GM18520 (cell line): ENCODE results near the gene BARHL1.
"Not testable (repeated sequence)": the region's sequence is repeated elsewhere in the genome, so short reads cannot be mapped to it uniquely, and the experiment has no call there.

Experiments
- ATAC-seq: cut with Tn5 transposase; IDR thresholded peaks from one replicate; pipeline ENCODE4 v1.9.1; 2021; ENCODE audit not compliant: unreplicated experiment

Gene BARHL1

DNA sequence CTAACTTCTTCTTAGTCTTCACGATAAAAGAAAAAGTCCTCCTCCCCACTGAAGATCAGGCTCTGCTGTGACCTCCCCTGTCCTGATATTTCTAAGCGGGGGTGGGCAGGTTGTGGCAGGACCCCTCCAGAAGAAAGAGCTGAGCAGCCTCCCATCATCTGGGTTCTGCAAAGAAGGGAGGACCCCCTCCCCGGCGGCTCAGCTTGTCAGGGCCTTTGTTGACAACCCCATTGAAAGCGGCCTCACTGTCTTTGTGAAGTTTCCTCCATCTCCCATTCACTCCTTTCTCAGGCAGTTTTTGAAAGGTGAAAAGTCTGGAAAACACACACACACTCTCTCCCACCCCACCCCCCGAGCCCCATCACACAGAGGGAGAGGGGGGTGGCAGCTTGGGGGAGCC lies 26.2 kb upstream of the BARHL1 start:
- ATAC-seq: no peak

DNA sequence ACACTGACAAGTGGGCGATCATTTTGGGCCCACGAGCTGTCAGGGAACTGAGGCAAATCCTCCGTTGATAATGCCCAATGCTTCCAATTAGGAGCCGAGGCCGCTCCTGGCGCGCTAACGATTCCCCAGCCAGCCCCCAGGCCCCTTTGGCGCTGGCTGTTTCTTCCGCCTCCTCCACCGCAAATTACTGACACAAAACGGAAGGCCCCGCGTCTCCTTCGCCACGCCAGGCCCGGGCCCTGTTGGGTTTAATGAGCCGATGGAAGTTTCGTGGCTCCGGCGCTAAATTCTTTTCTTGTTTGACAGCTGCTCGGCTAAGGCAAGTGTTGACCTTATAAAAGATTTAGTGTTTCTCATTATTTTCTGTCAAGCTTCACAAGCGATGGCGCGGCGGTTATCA lies 25.7 kb upstream of the BARHL1 start:
- ATAC-seq: no peak

DNA sequence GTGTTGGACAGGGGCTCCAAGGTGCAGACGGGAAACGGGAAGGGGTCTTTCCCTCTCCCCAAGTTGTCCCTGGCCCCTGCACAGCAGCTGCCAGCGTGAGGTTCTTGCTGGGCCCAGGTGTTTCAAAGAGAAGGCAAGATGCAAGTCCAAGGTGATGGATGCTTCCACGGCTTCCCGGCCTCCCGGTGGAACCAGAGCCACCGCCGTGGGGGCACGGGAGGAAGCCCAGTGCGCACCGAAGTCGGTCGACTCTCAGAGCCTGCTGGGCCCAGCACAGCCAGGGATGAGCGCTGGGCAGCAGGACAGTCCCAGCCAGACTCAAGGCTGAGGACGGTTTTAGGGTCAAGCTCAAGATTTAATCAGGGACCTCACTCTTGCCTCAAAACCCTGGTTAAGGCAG lies 25.2 kb upstream of the BARHL1 start:
- no peak for ATAC-seq

DNA sequence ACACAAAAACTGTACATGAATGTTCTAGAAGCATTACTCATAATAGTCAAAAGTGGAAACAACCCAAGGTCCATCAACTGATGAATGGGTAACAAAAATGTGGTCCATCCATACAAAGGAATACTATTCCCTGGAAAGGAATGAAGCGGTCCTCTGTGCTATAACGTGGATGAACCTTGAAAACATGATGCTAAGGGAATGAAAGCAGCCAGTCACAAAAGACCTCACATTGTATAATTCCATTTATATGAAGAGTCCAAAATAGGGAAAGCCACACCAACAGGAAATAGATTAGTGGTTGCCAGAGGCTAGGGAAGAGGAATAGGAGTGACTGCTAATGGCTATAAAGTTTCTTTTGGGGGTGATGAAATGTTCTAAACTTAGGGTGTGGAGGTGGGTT lies 22.7 kb upstream of the BARHL1 start:
- ATAC-seq: no peak

DNA sequence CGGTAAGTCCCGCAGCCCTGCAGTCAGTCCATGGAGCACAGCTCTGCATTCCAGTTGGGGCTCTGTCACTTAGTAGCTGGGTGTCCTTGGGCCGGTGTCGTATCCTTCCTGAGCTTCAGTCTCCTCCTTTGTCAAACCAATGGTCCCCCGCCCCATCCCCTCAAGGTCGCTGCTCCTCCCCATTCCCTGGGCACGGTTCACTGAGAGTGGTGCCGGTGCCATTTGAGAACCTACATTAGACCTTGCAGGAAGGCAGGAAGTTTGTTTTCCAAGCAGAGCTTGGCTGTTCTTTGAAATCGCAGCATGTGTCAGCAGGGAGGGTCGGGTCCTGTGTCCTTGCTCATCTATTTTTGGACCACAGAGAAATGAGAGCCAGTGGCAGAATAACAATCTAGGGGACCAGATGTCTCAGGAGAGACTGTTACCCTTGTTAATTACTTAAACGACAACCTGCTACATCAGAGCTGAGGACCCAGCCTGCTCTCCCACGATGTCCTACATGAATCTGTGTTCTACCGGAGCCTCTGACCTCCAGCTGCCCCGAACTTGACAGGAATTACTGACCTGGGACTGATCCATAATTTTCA lies 21.7 kb upstream of the BARHL1 start:
- no peak for ATAC-seq

DNA sequence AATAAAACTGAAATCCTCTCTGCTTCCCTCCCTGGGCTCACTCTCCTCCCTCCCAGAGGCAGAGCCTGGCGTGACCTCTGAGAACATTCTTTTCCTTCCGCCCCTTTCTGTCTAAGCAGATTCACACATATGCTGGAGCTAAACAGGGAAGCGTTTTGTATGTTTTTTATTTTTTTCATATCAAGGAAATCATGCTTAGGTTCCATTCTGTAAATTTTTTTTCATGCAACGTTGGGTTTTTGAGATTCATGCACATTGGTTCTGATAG lies 20.2 kb upstream of the BARHL1 start:
- no peak for ATAC-seq

DNA sequence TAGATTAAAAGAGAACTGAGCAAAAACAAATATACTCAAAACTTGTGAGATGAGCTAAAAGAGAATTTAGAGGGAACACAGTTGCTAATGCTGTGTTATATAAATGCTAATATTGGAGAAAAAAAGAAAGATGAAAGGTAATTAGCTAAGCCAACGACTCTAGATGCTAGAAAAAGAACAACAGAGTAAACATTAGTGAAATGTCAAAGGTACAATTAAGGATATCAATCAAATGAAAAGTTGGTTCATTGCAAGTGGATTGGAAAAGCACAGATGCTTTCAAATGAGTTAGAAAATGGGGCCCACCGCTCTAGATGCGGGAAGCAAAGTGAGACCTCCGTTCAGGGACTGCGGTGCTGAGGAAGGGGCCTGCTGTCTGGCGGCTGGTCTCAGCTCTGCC lies 17.9 kb upstream of the BARHL1 start:
- ATAC-seq: no peak

DNA sequence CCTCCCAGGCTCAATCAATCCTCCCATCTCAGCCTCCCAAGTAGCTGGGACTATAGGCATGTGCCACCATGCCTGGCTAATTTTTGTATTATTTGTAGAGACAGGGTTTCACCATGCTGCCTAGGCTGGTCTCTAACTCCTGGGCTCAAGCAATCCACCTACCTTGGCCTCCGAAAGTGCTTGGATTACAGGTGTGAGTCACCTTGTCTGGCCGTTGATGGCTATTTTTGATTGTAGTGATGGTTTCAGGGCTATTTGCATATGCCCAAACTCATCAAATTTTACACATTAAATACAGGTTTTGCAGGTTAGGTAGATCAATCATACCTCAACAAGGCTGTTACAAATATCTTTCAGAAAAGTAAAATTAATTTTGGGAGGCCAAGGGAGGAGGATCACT lies 13.6 kb upstream of the BARHL1 start:
- not testable (repeated sequence) for ATAC-seq

DNA sequence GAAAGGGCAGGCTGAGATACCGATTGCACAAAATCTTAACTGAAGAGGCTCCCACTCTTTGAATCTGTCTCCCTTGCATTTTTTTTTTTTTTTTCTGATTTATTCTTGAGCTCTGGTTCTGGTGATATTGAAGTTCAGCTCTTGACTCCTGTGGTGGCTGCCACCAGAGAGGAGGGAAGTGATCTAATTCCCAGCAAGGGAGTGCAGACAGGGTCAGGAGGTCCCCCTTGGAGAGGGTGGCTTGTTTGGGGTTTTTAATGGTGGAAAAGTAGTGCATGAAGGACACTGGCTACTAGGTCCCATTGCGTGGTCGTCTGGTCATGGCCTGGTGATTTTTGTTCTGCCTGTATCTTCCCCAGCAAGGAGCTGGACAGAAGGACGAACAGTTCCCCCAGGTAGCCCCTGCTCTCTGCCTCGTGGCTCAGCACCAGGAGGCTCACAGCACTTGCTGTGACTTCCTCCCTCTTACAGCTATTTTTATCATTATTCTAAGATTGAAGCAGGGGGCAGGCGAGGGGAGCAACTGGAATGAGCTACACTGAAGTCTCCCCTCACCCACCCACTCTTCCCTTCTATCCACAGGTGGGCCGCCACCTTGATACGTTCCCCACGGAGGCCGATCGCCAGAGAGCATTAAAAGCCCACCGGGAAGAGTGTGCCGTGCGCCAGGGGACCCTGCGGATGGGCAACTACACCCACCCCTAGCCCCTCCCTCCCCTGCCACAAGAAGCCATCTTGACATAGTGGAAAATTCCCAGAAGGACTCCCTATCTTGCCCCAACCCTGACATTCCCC lies 10.4 kb upstream of the BARHL1 start:
- no peak for ATAC-seq

DNA sequence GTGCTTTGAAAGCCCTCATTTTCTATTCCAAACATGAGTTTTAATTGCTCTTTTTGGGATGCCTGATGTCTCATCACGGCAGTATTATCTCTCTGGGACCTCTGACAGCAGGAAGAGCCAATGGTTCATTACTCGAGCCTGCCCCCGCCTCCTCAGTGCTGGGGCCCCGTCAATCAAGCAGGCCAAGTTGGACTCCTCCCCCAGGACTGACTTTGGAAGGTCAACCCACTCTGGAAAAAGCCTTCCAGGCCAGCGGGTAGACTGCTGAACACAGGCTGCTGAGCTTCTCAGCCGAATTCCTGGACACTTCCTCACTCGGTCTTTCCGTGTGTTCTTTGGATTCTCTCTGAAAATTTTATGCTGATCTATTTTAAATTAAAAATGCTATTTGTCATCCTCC lies 9.5 kb upstream of the BARHL1 start:
- no peak for ATAC-seq

DNA sequence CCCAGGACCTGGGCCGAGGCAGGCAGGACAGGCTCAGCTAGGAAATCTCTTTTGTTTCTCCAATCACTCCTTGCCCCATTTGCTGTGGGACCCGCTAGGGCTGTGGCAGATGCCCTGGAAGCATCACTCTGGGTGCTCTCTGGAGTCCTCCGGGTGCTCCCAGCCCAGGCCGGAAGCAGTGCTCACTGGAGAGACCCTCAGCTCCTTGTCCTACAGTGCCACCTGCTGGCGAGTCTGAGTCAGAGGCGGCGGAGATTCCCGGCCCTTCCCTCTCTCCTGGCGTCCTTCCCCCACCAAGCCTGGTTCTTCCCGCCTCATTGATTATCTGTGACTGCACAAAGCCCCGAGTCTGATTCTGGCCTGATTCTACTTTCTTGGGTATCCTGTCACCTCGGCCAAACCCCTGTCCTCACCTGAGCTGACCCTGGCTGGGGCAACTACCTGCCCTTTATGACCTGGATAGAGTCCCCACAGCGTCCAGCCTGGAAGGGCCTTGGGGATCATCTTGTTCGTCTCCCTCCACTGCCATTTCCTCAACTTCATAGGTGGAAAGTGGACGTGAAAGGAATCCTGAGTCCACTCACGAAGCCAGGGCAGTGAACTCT lies 7.3 kb upstream of the BARHL1 start:
- ATAC-seq: no peak

DNA sequence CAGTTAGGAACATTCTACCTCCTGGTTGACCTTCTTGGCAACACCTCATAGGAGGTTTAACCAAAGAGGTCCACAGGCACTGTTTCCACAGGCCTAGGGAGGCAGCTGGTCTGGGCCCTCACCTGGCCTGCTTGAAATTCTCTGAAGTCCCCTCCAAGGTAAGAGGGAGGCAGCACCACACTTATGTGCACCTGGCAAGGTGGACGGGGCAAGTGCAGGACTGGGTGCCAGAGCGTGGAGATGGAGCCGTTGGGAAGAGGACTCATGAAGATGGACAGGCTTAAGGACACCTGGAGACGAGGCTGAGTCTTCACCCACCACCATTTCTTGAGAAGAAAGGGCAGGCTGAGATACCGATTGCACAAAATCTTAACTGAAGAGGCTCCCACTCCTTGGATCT lies 6.6 kb upstream of the BARHL1 start:
- no peak for ATAC-seq

DNA sequence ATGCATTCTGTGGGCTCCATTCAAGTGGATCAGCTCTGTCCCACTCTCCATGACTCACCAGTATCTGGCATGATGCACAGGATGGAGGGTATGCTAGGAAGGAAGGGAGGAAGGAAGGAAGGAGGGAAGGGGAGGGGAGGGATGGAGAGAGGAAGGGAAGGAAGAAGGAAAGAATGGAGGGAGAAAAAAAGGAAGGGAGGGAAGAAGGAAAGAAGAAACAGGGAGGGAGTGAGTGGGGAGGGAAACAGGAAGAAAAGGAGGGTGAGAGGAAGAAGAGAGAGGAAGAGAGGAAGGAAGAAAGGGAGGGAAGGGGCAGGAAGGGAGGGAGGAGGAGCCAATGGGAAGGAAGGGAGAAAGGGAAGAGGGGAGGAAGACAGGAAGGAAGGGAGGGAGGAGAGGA lies 5.3 kb upstream of the BARHL1 start:
- no peak for ATAC-seq

DNA sequence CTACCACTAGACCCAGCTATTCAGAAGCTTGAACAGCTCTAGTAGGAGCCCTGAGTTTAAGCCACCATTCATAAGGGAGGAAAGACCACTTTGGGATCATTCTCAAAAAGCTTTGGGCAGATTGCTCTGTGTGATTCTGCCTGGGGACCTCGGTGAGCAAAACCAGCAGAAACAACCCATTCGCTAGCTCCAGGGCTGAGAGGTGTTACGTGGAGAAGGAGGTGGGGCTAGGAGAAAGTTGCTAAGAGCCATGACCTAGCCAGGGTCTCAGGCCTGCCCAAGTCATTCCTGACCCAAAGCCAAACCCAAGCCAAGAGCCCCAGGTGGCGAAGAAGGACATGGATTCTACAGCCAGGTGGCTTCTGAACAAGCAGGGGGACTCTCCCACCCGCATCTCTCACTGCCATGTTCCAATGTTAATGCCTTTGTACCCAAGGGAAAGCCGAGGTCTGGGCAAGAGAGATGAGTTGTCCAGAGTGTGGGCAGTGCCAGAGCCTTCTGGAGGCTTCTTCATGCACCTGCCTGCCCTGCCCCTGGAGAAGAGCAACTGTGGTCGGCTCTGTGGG lies 4.0 kb upstream of the BARHL1 start:
- no peak for ATAC-seq

DNA sequence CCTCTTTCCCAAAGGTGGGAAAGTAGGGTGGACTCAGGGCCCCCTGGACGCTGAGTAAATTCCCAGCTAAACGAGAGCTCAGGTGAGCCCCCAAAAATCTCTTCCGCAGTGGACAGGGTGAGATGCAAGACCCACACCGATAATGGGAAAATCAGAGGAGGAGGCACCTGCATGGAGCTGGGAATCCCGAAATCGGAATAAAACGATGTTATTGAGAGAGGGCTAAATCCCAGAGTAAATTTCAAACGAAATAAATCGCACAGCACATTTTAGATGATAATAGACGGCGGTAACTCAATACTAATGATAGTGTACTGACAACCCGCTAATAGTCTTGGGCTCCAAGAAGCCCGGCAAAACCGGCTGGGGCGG lies 3.0 kb upstream of the BARHL1 start:
- no peak for ATAC-seq

DNA sequence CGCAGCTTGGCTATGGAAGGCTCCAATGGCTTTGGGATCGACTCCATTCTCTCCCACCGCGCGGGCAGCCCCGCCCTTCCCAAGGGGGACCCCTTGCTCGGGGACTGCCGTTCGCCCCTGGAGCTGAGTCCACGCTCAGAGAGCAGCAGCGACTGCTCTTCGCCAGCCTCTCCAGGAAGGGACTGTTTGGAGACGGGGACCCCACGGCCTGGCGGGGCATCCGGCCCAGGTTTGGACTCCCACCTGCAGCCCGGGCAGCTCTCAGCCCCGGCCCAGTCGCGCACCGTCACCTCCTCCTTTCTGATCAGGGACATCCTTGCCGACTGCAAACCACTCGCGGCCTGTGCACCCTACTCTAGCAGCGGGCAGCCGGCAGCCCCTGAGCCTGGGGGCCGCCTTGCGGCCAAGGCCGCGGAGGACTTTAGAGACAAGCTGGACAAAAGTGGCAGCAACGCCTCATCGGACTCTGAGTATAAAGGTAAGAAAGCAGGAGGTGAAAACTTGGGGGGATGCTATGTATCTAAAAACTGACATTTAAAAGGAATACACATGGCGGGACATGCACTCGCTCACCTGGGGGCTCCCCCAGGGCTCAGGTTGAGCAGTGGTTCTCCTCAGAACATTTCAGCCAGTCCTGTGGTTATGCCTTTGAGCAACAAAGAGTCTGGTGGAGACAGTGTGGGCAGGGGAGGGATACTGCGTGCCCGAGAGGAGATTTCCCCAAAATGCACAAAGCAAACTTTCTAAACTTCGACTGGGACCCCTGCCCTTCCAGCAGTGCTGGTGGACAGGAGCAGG lies 579 bp downstream of the BARHL1 start:
- no peak for ATAC-seq

DNA sequence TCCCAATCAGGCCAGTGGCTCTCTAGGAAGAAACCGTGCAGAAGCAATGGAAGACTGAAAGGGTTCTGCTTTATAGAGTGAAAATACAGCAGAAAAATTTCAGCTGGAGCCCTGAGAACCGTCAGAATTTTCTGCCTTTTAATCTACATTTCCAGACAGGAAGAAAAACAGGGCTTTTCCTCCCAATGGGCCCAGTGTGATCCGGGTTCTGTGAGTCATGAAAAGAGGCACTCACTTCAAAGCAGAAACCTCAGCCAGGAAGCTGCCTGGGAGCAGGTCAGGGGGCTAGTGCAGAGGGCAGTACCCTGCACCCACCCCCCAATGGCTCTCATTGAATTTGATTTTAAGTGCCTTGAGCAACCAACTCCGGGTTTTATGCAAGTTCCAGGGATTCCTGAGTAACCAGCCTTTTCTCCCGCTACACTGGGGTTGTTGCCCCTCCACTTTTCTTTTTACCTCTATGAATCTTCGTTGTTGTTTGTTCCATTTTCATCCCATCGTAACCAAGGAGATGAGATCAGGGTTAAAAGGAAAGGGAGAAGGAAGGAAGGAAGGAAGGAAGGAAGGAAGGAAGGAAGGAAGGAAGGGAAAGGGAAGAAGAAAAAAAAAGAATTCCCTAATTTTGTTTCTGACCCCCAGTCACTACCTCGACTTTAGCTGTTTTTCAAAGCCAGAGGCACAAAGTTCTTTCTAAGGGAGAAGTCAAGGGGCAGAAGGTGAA lies 1.3 kb downstream of the BARHL1 start:
- no peak for ATAC-seq

DNA sequence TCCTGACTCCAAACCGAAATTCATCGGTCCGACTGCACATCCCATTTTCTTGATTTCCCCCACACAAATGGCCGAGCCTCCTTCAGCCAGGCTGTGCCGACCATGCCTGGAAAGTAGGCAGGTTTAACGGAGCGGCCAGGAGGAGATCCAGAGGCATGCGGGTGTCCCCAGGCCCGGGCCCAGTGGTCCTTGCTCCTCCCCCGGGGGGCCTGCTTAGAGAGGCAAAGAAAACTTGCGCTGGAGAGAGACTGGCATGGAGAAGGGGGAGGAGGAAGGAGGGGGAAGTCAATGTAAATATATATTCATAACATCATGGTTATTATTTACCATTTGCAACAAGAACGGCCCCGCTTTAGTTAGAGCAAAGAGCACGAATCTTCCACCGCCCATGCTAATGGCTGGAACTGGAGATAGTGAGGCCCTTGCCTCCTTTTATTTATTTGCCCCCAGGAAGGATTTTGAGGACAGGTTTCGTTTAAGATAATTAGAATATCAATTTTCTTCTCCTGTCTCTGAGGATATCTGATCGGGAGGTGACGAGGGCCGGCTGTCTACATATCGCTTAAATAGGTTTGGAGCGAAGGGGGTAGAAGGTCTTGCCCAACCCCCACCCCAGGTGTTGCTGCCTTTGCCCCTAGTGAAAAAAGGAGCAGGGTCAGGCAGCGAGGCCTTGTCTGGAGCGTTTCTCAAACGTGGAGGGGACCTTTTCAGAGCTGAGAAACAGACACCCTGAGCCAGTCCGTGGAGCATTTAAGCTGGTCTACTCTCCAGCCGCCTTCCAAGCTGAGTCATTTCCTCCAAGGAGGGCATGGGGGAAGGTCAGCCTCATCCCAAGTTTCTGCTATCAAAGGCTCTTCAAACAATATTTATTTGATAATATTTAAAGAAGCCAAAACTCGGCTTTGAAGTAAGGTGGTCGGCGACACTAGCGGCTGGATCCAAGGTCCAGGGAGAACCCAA lies 2.5 kb downstream of the BARHL1 start:
- no peak for ATAC-seq

DNA sequence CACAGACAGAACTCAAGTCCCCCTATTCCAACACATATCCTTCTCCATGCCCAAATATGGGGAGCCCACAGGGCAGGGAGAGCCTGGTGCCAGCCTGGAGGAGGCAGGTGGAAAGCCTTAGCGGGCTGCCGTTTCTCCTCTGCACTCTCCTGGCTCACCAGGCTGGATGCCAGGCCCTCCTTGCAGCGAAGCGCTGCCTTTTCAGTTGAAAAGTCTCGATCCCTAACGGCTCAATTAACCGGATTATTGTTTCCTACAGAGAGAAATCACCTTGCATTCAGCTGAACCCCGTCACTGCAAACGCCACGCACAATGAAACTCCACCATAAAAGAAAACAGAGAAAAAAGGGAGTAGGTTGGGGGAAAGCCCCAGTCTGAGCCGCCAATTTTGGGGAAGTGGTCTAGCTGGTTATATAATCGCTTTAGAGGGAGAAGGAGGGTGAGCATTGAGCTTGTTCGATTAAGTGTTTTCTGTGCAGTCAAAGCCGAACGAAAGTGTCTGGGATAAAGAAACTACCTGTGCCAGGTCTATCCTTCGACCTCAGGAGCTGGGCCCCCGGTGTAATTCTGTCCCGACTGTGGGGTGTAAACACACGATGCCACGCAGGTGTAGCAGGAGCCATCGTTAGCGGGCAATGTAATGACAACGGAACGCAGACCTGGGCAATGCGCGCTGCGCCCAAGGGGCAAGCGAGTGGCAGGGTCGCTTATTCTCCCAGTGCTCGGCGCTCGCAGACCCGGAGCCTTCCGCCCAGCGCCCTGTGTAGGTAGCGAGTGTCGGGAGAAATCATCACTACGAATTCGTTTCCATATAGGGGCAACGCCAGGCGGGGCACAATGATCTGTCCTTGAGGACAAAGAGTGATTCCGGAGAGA lies 3.8 kb downstream of the BARHL1 start:
- no peak for ATAC-seq
